Esophagus (tissue), 2 donors: ENCODE results near the gene KCNH8. TPM values are rescaled to one million over a fixed set of nuclear protein-coding genes. Genes with fewer than 3 reads are reported as not detected.

Experiments
- H3K27ac ChIP-seq, 2 donors: one replicate each; pipeline ENCODE4 v1.5.1; 2013; ENCODE audit warnings: low read depth in 2 of 2, mild to moderate bottlenecking in 2 of 2, inconsistent platforms in 1 of 2, low read length in 1 of 2, moderate library complexity in 1 of 2
- H3K27me3 ChIP-seq, 2 donors: one replicate each; pipeline ENCODE4 v1.6.1; 2013; ENCODE audit warnings: low read length in 2 of 2, control low read depth in 1 of 2, mild to moderate bottlenecking in 1 of 2; ENCODE audit not compliant: insufficient read depth in 2 of 2, control insufficient read depth in 1 of 2
- H3K36me3 ChIP-seq, 2 donors: one replicate each; pipeline ENCODE4 v1.6.1; 2013; ENCODE audit warnings: low read length in 1 of 2; ENCODE audit not compliant: control insufficient read depth in 2 of 2, insufficient read depth in 2 of 2
- H3K4me1 ChIP-seq, 2 donors: one replicate each; pipeline ENCODE4 v1.6.1; 2013; ENCODE audit warnings: low read length in 1 of 2; ENCODE audit not compliant: control insufficient read depth in 2 of 2, insufficient read depth in 2 of 2
- H3K4me3 ChIP-seq, 2 donors: one replicate each; pipeline ENCODE4 v1.5.1; 2013; ENCODE audit warnings: low read length in 2 of 2, mild to moderate bottlenecking in 2 of 2, low read depth in 1 of 2, moderate library complexity in 1 of 2
- H3K9me3 ChIP-seq, 2 donors: one replicate each; pipeline ENCODE4 v1.6.1; 2013; ENCODE audit warnings: mild to moderate bottlenecking in 2 of 2, low read depth in 1 of 2, low read length in 1 of 2, moderate library complexity in 1 of 2; ENCODE audit not compliant: control insufficient read depth in 2 of 2, insufficient read depth in 1 of 2
- WGBS, 2 donors: extraction: QIAGEN DNeasy Blood & Tissue Kit; methylation state at CpG; one replicate each; pipeline ENCODE4 v1.1.7; 2013; 5-methylcytosine and 5-hydroxymethylcytosine counted together
- polyA plus RNA-seq, 2 donors: library from polyadenylated mRNA; stranded (reverse); fragments of 200-250 nt; gene quantifications; one replicate each; pipeline ENCODE4 v1.2.3, GENCODE V29; 2013
- donor health status: healthy with polysubstance abuse.
- donor health status: Bipolar disorder and iron deficiency.

Gene KCNH8
- polyA plus RNA-seq, 2 donors = 0.05 to 0.06 TPM

DNA sequence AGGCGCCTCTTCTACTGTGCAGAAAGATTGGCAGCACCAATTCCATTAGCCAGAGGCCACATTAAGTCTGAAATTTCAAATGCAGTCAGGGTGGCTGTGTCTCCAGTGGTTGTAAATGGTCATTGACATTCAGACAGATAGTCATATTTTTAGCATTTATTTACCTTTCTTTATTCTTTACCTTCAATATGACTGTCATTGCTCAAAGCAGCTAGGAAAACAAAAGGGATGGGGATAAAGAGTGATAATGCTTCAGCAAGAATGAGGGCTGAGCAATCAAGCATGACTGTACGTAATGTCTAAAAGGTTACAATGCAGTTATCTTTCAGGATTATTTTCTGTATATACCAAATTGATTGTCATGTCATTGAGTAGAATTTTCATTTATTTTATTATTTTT is 425.3 kb downstream of the KCNH8 start:
- Histone ChIP-seq H3K36me3 (no peaks in the 10 kb centered on the region), H3K4me3 (no peak overlapping the region), H3K27ac (no peak overlapping the region), H3K27me3 (no peaks in the 10 kb centered on the region), H3K9me3 (no peaks in the 10 kb centered on the region), H3K4me1 (no peaks in the 10 kb centered on the region)
- 78 to 86% methylated on average over 2 of the region's 2 CpGs for WGBS, 2 donors

DNA sequence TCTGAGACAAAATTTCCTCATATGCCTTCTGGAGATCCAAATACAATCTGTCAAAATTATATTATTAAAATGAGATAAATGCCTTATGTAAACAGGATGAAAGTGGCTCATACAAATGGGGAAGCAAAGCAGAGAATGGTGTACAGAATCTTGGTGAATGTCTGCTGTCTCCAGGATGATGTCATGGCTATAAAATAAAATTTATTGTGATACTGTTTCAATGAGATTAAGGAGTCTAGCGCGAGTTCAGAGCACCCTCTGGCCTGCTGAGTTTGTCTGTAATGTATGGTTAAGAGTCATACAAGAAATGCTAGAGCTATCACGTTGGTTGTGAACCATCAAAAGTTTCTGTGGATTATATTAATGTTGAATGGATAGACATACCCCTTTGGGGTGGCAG is 426.0 kb downstream of the KCNH8 start:
- H3K36me3 ChIP-seq = no peaks in the 10 kb centered on the region
- no peak overlapping the region for H3K27ac ChIP-seq
- no peaks in the 10 kb centered on the region for H3K4me1 ChIP-seq
- no peak overlapping the region for H3K4me3 ChIP-seq
- H3K9me3 ChIP-seq = no peaks in the 10 kb centered on the region
- 64 to 73% methylated on average over 3 of the region's 3 CpGs for WGBS, 2 donors
- H3K27me3 ChIP-seq = no peaks in the 10 kb centered on the region

DNA sequence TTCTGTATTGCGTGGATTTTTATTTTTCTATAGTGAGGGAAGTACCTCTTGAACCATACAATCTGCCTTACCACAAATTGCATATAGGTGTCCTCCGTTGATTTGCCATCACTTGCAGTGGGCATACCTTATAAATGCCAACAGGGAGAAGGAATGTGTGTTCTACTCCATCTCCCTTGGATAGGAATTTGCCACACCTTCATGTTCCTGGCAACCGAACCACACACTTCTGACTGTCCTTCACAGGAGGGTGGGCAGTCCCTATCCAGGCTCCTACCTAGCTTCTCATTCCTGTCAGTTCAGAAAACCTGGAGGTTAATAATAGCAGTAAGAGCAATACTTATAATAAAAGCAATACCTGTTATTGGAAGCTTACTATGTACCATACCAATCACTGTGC is 428.0 kb downstream of the KCNH8 start:
- 79 to 83% methylated on average over 3 of the region's 3 CpGs for WGBS, 2 donors
- no peaks in the 10 kb centered on the region for H3K27me3 ChIP-seq
- no peak overlapping the region for H3K4me3 ChIP-seq
- no peaks in the 10 kb centered on the region for H3K9me3 ChIP-seq
- H3K27ac ChIP-seq = no peak overlapping the region
- H3K36me3 ChIP-seq = no peaks in the 10 kb centered on the region
- H3K4me1 ChIP-seq = no peaks in the 10 kb centered on the region
